ENCODE measurements around the gene EXD1.

The EXD1 gene

GRCh38 chr15:41231422-41232226, 1.1 kb upstream of the EXD1 start:
- no peak for DNase-seq (ENCODE audit: low spot score)

DNA sequence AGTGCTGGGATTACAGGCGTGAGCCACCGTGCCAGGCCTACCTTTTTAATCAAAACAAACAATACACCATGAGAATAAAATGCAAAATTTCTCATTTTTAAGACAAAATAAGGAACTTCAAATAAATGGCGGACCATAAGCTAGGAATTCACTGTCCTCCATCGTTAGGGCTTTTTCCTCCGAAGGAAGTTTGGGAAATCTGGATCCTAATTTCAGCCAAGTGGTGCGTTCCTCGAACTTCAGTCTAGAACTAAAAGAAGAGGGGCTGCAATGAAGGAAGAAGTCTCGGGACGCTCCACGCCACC, 260 bp downstream of the EXD1 start:
- DNase-seq (ENCODE audit: low spot score) = no peak

GRCh38 chr15:41219381-41219780, 11.2 kb downstream of the EXD1 start:
- DNase-seq (ENCODE audit: low spot score) = no peak

DNA sequence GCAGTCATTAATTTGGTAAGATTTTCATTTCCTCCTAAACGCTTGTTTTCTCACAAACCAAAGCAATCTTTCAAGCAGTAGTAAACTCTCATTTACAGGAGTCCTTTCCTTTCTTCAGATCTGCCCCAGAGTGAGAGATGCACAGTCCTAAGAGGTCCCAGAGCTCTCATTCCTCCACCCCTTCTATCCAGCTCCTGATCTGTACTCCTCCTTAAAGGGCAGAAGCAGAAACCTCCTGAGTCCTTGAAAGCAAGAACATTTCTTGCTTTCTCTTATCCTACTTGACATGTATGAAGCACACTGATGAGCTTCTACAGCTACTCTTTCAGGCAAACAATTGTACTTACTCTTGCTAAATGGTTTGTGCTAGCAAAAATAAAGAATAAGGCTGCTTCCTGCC, 11.7 kb downstream of the EXD1 start:
- DNase-seq (ENCODE audit: low spot score) = no peak

DNA sequence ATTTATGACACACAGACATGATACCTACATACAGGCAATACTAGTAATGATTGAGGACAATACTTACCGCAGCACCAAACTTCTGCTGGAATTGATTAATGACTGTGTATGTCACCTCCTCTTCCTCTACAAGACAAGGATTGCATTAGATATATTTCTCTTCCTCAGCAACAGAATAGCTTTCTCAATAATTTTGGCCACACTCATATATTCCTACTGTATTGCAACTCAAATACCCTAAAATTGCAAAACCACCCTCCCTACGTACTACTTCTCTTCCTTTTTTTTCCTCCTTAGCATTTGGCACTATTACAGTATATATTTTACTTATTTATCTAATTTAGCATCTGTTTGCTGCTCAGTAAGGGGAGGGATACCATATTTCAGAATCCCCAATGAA, 14.8 kb downstream of the EXD1 start:
- DNase-seq (ENCODE audit: low spot score) = no peak

DNA sequence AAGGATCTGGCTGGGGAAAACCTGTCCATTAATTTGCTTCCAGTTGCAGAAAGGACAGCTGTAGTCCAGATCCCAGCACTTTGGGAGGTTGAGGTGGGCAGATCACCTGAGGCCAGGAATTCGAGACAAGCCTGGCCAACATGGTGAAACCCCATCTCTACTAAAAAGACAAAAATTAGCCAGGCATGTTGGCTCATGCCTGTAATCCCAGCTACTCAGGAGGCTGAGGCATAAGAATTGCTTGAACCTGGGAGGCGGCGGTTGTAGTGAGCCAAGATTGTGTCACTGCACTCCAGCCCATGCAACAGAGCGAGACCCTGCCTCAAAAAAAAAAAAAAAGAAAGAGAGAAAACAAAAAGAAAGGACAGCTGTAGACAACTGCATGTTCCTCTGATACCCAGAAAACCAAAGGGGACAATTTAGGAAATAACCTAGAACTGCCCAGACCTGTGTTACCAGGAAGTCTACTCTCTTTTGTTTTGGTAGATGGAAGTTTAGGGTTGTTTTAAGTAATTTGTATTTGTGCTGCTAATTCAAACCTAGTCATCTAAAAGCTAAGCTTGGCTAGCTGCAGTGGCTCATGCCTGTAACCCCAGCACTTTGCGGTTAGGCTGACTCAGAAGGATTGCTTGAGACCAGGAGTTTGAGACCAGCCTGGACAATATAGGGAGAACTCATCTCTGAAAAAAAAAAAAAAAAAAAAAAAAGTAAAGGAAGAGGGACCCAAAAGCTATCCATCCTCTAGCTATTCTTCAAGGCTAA, 22.7 kb downstream of the EXD1 start:
- no peak for DNase-seq (ENCODE audit: low spot score)

DNA sequence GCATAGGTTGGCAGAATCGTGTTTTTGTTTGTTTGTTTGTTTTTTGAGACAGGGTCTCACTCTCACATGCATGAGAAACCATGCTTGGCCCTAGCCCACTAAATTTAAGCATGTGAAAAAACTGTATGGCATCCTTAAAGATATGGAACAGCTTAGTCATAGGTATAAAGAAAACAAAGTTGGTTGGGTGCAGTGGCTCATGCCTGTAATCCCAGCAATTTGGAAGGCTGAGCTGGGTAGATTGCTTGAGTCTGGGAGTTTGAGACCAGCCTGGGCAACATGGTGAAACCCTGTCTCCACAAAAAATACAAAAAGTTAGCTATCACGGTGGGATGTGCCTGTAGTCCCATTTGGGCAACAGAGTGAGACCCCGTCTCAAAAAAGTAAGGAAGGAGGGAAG, 25.2 kb downstream of the EXD1 start:
- DNase-seq (ENCODE audit: low spot score) = no peak

DNA sequence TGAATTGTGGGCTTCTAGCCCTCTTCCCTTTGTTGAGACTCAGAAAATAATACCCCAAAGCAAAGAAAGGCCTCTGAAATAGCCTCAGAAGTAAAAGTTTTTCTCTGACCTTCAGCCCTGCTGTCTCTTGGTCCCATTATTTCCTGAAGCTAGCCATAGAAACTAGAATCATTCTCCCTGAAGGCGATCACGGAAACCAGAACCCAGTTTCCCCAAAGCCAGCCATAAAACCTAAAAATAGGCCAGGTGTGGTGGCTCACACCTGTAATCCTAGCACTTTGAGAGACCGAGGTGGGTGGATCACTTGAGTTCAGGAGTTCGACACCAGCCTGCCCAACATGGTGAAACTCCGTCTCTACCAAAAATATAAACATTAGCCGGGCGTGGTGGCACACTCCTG, 27.2 kb downstream of the EXD1 start:
- DNase-seq (ENCODE audit: low spot score) = no peak

DNA sequence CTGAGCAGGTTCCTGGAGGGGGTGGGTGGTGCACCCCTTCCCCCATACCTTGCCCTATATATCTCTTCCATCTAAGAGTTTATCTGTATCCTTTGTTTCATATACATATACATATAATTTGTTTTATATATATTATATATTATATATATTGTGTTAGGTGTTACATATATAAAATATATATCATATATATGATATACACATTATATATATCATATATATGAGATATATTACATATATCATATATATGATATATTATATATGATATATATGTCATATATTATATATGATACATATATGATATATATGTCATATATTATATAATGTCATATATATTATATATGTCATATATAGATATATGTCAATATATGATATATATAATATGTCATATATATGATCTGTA, 31.1 kb downstream of the EXD1 start:
- DNase-seq (ENCODE audit: low spot score) = no peak

GRCh38 chr15:41194444-41194843, 36.1 kb downstream of the EXD1 start:
- DNase-seq (ENCODE audit: low spot score) = no peak

DNA sequence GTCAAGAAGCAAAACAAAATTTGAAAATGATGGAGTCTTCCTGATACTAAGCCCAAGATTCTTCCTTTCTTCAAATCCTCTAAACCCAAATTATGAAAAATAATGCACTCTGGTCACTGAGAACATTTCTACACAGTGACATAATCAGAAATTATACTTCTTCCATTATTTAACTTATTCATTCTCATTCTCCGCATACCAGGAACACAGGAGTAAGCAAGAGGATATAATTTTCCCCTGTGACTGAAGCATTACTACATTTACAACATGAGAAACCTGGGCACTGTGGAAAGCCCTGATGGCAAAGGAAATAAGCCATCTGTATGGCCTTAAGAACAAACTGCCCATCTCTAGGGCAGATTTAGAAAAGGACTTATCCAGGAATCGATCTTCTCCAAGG, 47.0 kb downstream of the EXD1 start:
- DNase-seq (ENCODE audit: low spot score) = no peak

GRCh38 chr15:41182266-41182665, 48.3 kb downstream of the EXD1 start:
- no peak for DNase-seq (ENCODE audit: low spot score)

GRCh38 chr15:41180206-41180789, 50.3 kb downstream of the EXD1 start:
- DNase-seq (ENCODE audit: low spot score) = no peak

GRCh38 chr15:41169781-41170180, 60.8 kb downstream of the EXD1 start:
- DNase-seq (ENCODE audit: low spot score) = no peak

GRCh38 chr15:41169086-41169485, 61.5 kb downstream of the EXD1 start:
- no peak for DNase-seq (ENCODE audit: low spot score)

- no peak for DNase-seq (ENCODE audit: low spot score)
Measured at GRCh38 chr15:41161736-41162135, 68.8 kb downstream of the EXD1 start.

GRCh38 chr15:41161336-41161735, 69.2 kb downstream of the EXD1 start:
- DNase-seq (ENCODE audit: low spot score) = no peak

- no peak for DNase-seq (ENCODE audit: low spot score)
Measured at GRCh38 chr15:41160639-41161315, 69.8 kb downstream of the EXD1 start.

DNA sequence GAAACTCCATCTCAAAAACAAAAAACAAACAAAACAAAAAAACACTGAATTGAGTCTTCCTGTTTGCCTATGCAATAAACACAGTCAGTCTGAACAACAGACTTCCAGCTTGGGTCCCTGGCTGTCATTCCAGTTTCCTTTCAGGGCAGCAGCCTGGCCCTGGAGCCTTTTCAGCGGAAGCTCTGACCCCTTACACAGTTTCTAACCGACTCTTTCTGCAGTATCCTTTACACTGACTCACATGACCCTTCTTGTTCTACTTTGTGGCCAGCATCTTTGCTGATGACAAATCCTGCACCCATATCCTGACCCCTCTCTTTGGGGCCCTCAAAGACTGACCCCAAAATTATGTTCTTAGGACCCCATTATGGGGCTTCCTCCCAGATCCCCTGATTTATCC, 76.1 kb downstream of the EXD1 start:
- no peak for DNase-seq (ENCODE audit: low spot score)

DNA sequence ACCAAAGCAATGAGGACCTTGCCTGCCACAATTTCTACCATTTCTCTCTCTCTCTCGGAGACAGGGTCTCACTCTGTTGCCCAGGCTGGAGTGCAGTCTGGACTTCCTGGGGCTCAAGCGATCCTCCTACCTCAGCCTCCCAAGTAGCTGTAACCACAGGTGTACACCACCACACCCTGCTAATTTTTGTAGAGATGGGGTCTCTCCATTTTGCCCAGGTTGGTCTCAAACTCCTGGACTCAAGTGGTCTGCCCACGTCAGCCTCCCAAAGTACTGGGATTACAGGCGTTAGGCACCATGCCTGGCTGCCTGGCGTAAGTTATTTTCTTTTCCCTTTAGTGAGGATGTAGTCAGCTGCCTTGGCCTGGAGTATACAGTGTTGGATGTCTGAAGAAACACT, 76.8 kb downstream of the EXD1 start:
- DNase-seq (ENCODE audit: low spot score) = no peak

DNA sequence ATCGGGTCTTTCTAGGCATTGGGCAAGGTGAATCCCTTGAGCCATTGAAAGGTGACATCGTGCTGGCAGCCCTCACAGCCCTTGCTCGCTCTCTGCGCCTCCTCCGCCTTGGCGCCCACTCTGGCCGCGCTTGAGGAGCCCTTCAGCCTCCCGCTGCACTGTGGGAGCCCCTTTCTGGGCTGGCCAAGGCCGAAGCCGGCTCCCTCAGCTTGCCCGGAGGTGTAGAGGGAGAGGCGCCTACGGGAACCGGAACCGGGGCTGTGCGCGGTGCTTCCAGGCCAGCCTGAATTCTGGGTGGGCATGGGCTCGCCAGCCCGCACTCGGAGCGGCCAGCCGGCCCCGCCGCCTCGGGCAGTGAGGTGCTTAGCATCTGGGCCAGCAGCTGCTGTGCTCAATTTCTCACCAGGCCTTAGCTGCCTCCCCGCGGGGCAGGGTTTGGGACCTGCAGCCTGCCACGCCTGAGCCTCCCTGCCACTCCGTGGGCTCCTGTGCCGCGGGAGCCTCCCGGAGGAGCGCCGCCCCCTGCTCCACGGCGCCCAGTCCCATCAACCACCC, 79.0 kb downstream of the EXD1 start:
- no peak for DNase-seq (ENCODE audit: low spot score)

DNA sequence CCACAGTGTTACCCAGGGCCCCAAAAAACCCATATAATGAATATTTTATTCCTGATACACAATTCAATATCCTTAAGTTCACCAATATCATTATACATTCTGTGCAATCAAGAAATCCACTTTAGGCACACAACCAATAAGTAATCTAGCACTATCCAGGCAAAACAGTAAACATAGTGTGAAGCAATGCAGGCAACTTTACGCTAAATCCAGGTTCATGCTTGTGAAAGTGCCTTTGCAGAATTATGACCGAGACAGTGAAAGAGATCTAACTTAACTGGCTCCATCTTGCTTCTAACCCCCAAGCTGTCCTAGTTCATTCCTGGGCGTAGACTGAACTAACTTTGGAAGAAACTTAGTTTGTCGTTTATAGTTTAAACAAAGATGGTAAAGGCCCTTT, 80.3 kb downstream of the EXD1 start:
- DNase-seq (ENCODE audit: low spot score) = no peak

DNA sequence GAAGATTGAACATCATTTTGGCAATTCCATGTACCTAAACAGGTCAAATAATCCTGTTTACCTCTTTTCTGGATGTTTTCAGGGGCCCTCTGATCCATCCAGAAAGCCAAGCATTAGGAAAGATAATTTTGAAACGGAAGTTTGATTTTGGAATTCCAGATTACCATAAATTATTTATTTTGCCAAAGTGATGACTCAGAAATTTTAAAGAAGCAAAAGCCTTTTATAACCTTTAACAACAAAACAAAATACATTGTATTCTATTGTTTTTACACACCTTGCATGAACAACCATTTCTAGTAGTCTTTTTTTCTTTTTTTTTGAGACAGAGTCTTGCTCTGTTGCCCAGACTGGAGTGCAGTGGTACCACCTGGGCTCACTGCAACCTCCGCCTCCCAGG, 82.5 kb downstream of the EXD1 start:
- DNase-seq (ENCODE audit: low spot score) = no peak

All from germinal center (tissue), 1 donor.